SK-N-DZ (cell line): ENCODE measurements around the gene CENPX.
A peak's percentile ranks its signal among the peaks of the same experiment; 100 is the strongest.
"Not testable (repeated sequence)": the region's sequence is repeated elsewhere in the genome, so short reads cannot be mapped to it uniquely, and the experiment has no call there.

ENCODE experiments used
- DNase-seq: peaks from one replicate; pipeline ENCODE4 v3.0.0-alpha.2; 2015; ENCODE audit warnings: low spot score

CENPX gene

DNA sequence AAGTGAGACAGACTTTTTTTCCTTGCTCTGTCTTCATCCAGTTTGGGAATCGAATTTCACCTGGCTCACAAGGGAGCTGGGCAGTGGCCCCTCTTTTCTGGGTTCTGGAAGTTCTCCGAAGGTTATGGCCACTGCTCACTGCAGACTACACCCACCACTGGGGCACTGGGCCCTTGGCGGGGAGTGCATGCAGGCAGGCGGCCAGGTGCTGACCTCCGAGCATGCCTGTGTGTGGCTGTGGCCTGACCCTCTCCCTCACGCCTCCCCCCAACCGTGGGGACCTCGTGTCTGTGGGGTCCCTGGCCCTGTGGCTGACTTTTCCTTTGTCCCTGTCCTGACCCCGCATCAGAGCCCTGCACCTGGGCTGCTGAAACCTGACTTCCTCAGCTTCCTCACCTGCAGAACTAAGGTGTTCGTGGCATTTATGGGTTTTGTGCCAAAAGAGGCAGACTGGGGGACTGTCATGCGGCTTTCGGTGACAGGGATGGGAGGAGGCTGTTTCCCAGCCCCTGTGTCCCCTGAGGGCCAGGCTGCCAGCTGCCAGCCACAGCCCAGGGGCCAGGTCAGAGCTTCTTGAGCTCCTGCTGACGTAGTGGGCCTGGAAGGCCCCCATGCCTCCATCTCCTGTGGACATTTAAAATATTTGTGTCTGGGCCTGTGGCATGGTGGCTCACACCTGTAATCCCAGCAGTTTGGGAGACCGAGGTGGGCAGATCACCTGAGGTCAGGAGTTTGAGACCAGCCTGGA is 23.8 kb downstream of the CENPX start:
- no peak for DNase-seq

DNA sequence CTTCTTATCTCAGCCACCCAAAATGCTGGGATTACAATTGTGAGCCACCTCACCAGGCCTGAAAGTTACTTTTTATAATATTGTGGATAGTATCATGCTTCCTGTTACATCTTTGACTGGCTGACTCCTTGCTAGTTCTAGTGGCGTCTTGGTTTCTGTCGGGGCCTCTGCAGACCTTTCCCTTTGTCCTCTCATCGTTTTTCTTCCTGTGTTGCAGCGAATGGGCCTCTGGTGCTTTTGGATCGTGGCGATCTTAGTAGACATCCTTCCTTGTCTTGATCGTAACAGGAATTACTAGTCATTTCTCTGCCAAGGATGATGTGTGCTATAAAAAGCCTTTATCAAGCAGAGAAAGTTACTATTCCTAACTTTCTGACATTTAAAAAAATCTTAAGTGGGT is 24.5 kb downstream of the CENPX start:
- DNase-seq = no peak

DNA sequence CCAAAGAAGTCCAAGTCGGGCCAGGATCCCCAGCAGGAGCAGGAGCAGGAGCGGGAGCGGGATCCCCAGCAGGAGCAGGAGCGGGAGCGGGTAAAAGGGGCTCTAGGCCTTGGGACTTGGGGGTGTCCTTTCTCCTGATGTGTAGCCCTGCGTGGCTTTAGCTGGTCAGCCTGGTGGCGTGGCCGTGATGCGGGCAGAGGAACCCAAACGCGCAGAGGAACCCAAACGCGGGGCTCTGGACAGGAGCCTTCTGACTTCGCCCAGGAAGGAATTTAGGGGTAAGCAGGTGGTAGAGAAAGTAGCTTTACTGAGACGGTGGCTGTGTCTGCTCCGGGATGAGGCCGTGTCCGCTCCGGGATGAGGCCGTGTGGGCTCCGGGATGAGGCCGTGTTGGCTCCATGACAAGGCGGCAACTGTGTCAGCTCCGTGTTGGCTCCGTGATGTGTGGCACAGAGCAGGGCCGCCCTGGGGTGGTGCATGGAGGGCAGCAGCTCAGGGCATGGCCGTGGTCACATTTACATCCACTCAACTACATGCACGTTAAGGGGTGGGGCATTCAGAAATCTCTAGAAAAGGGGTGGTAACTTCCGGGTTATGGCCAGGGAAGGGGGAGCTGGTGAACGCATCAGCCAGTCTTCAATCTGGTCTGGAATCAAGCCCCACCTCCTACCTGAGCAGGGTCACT is 25.8 kb downstream of the CENPX start:
- no peak for DNase-seq

GRCh38 chr17:81996232-81996756 is 26.4 kb downstream of the CENPX start:
- no peak for DNase-seq

- no peak for DNase-seq
Observed at GRCh38 chr17:81995463-81996231, 27.0 kb downstream of the CENPX start.

GRCh38 chr17:81994593-81995462 is 27.9 kb downstream of the CENPX start:
- no peak for DNase-seq

DNA sequence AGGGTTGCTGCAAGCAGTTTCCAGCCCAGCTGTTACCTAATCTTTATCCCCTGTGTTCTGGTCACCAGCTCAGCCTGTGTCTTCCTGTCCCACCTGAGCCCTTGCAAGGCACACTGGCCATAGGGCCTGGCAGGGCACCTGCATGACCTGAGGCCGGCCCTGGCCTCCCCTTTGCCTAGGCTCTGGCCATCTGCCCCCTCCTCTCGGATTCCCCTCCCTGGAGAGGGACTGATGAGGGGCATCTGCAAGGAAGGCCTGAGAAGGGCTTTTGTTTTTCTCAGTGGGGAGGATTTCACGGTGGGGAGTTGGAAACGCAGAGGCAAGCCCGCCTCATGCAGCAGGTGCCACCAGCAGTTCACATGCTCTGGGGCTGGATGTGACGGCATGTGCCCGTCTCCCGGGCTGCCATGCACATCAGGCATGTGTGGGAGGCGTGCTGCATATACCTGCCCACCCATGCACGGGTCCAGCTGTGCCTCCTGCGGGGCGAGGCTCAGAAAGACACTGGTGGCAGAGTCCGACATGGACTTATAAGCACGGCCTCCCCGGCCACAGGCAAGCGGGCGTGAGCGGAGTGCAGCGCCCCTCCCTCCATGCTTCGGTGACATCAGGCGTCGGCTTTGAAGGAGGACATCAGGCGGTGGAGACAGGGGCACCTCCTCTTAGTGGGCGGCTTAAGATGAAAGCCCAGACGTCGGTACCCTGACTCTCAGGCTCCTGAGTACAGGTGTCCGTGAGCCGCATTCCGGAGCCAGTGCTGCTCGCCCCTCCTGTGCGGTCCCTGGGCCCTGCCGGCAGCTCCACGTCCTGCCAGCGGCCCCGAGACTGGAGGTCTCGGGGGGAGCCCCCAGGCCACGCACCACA is 28.7 kb downstream of the CENPX start:
- DNase-seq = no peak

GRCh38 chr17:81992306-81993102 is 30.2 kb downstream of the CENPX start:
- DNase-seq = peak; percentile 54

- peak; percentile 76 for DNase-seq
Observed at GRCh38 chr17:81991684-81992305, 30.9 kb downstream of the CENPX start.

GRCh38 chr17:81990836-81991683 is 31.6 kb downstream of the CENPX start:
- DNase-seq = no peak

- DNase-seq = no peak
Observed at GRCh38 chr17:81987161-81987770, 35.4 kb downstream of the CENPX start.

GRCh38 chr17:81986606-81987005 is 36.1 kb downstream of the CENPX start:
- DNase-seq = no peak

- no peak for DNase-seq
Observed at GRCh38 chr17:81984773-81985410, 37.8 kb downstream of the CENPX start.

GRCh38 chr17:81983639-81984373 is 38.9 kb downstream of the CENPX start:
- DNase-seq = no peak

- no peak for DNase-seq
Observed at GRCh38 chr17:81983011-81983638, 39.6 kb downstream of the CENPX start.

- not testable (repeated sequence) for DNase-seq
Observed at GRCh38 chr17:81981511-81981910, 41.2 kb downstream of the CENPX start.
